Effector memory CD8-positive, alpha-beta T cell (primary cell): ENCODE data around the gene XXYLT1.
A peak's percentile ranks its signal among the peaks of the same experiment; 100 is the strongest.

Experiments
- ATAC-seq: fragments of 150-1000 bp; cut with Tn5 transposase; replicated peaks from 2 replicates; pipeline ENCODE4 v1.10.0; 2021; ENCODE audit warnings: mild to moderate bottlenecking, moderate library complexity
- DNase-seq, 3 experiments: peaks; one replicate each; pipeline ENCODE4 v3.0.0; 2021
- H3K27ac Mint-ChIP-seq, 2 donors: one replicate each; pipeline ENCODE4 v1.8.0; 2022; ENCODE audit warnings: mild to moderate bottlenecking in 2 of 2, mixed read lengths in 2 of 2, moderate library complexity in 2 of 2
- H3K27me3 Mint-ChIP-seq, 2 donors: one replicate each; pipeline ENCODE4 v1.8.0; 2022; ENCODE audit warnings: mixed read lengths in 2 of 2
- H3K36me3 Mint-ChIP-seq: one replicate; pipeline ENCODE4 v1.8.0; 2022; ENCODE audit warnings: mild to moderate bottlenecking, moderate library complexity, mixed read lengths; ENCODE audit not compliant: insufficient read depth
- H3K4me1 Mint-ChIP-seq, 2 donors: one replicate each; pipeline ENCODE4 v1.8.0; 2022; ENCODE audit warnings: low read depth in 2 of 2, mixed read lengths in 2 of 2
- H3K4me3 Mint-ChIP-seq, 2 donors: one replicate each; pipeline ENCODE4 v1.8.0; 2022; ENCODE audit warnings: mild to moderate bottlenecking in 2 of 2, mixed read lengths in 2 of 2, moderate library complexity in 2 of 2
- H3K9me3 Mint-ChIP-seq, 2 donors: one replicate each; pipeline ENCODE4 v1.8.0; 2022; ENCODE audit warnings: mixed read lengths in 2 of 2

The XXYLT1 gene

DNA sequence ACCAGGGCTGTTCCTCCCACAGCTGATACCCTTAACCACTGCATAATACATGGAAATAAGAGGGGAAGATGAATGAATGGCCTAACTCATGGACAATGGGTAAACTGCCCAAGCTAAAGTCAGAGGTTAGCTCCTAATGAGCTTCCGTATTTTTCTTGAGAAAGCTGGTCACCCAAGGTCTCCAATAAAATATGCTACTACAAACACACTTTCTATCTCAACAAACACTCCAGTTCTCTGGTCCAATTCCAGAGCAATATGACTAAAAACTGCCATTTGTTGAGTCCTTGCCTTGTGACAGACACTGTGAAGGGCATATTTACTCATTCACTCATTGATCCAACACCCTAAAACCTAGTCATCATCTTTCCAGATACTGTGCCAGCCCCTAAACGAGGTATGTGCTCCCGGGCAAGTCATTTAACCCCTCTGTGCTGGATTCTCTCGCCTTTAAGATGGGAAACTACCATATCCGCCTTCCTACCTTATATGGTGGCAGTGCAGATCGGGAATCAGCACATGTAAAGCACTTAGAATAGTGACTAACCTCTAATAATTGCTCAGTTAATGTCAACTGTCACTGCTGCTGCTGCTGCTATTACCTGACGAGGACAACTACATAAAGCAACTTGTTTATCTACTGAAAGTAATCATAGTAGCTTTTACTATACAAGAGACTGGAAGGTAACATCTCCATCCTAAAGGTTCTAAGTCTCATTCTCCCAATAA is 89.1 kb downstream of the XXYLT1 start:
- Mint-ChIP-seq H3K4me1 (peaks cover 14 to 27% of the 10 kb centered on the region in 2 donors), H3K36me3 (no peaks in the 10 kb centered on the region), H3K27ac (no peak overlapping the region), H3K9me3 (no peaks in the 10 kb centered on the region), H3K4me3 (no peak overlapping the region), H3K27me3 (no peaks in the 10 kb centered on the region)
- no peak for DNase-seq
- ATAC-seq: no peak

DNA sequence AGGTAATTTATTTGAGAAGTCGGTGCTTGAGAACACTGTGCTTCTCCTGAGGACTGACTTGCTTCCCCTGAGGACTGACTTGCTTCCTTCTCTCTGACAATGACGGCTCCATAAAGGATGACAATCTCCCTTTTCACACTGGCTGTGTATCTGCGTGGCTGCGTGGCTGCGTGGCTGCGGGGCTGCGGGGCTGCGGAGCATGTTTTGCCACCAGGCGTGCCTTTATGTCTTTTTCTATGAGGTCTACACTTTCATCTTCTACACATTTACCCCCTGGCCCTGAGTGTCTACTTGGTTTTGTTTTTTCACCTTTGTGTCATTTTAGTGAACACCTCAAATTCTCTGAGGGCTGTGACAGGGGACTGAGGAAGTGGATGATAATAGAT is 89.9 kb downstream of the XXYLT1 start:
- Mint-ChIP-seq H3K27me3 (no peaks in the 10 kb centered on the region), H3K27ac (no peak overlapping the region), H3K36me3 (no peaks in the 10 kb centered on the region), H3K4me3 (no peak overlapping the region), H3K4me1 (peaks cover 8 to 20% of the 10 kb centered on the region in 2 donors), H3K9me3 (no peaks in the 10 kb centered on the region)
- ATAC-seq (no peak), DNase-seq (no peak)

DNA sequence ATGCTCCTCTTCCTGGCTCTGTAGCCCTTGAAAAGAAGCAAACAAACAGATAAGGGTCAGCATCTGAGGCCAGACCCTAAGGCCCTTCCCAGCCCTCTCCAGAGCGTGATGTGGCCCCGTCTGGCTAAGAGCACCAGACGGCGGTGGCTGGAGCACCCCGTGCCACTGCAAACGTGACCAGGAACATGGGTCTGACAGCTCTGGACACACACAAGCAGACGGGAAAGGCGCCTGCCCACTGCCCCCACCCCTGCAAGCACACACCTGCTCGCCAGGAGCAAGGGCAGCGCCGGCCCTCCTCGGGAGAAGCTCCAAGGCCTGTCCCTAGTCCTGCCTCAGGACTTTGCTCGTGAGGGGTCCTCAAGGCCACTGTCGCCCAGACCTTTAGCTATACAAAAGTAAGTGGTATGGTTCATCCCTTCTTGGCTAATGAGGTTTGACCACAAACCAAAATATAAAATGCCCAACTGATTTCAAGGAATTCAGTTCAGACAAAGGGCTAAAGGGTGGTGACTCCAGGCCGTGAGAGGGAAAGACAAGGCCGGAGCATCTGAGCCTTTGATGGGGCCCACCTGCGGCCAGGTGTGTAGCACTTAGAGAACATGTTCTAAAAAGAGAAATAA is 90.4 kb downstream of the XXYLT1 start:
- no peak for DNase-seq

DNA sequence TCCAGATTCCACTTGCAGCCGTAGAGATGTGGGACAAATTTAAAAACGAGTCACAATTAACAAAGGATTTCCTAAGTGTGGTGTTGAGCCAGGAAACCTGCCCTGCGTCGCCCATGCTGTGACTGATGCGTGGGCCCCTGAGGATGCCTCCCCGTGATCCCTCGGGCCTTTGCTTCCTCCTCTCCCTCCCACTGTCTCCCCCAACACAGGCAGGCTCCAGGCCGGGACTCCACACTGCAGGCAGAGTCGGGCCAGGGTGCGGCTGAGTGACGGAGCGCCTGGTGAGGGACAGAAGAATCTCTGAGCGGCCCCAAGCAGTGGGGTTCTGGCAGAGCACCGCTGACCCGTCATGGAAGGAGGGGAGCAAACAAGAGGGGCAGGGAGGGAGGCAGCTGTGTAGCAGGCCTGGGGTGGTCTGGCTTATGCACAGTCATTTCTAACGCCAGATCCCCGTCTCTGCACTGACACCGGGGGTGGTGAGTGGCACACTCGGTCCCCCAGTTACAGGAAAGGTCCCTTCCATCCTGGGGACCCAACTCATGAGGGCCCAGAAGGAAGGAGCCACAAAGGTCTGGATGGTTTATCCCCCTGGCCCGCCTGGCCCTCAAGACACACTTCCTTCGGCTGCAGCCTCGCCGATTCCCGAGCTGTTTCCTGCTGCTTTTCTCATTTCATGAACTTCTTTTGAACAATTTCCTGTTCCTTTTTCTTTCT is 91.0 kb downstream of the XXYLT1 start:
- no peak for DNase-seq
- H3K4me3 Mint-ChIP-seq: no peak overlapping the region
- ATAC-seq: no peak
- no peak overlapping the region for H3K27ac Mint-ChIP-seq
- H3K9me3 Mint-ChIP-seq: no peaks in the 10 kb centered on the region
- peaks cover 2 to 11% of the 10 kb centered on the region in 2 donors for H3K4me1 Mint-ChIP-seq
- no peaks in the 10 kb centered on the region for H3K36me3 Mint-ChIP-seq
- no peaks in the 10 kb centered on the region for H3K27me3 Mint-ChIP-seq

More for the DNA sequence above, 90.4 kb downstream of the XXYLT1 start:
- Mint-ChIP-seq H3K36me3 (no peaks in the 10 kb centered on the region), H3K4me1 (peaks cover 3 to 15% of the 10 kb centered on the region in 2 donors), H3K27me3 (no peaks in the 10 kb centered on the region), H3K27ac (no peak overlapping the region), H3K4me3 (no peak overlapping the region), H3K9me3 (no peaks in the 10 kb centered on the region)
- no peak for ATAC-seq

DNA sequence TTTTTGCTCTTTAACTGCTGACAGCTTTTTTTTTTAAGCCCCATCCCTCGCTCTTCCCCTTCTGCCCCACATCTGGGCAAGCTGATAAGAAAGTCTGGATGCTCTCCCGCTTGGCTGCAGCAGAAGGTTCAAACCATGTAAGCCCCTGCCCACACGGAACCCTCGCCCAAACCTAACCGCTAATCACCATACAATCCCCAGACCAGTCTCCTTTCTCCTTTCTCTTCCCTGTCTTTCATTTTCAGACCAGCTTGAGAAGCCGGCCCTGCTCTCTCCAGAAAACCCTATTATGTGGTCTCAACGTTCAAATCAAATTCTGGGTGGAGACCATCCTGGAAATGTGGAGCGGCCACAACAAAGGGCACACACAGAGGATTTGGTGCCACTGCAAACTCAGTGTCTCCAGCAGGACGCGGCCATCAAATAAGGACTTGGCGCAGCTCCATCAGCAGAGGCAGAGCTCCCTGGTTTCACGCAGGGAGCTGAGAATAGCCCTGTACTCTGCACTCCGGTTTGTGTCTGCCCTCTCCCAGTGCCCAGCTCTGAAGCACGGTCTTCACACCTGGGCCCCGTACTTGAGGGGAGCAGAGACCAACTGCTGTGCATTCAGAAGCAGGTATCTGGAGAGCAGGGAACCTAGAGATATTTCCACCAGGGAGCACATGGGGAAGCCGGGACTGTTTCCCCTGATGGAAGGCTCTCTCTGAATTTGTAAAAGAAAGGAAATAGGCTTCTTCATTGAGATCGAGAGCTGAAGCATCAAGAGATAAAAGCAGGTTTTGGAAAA is 92.6 kb downstream of the XXYLT1 start:
- DNase-seq (no peak), ATAC-seq (no peak)
- Mint-ChIP-seq H3K4me3 (no peak overlapping the region), H3K36me3 (no peaks in the 10 kb centered on the region), H3K27me3 (no peaks in the 10 kb centered on the region), H3K4me1 (peaks cover 0 to 4% of the 10 kb centered on the region in 2 donors), H3K27ac (peak overlapping the region in 1 of 2 donors; percentile 14), H3K9me3 (no peaks in the 10 kb centered on the region)

DNA sequence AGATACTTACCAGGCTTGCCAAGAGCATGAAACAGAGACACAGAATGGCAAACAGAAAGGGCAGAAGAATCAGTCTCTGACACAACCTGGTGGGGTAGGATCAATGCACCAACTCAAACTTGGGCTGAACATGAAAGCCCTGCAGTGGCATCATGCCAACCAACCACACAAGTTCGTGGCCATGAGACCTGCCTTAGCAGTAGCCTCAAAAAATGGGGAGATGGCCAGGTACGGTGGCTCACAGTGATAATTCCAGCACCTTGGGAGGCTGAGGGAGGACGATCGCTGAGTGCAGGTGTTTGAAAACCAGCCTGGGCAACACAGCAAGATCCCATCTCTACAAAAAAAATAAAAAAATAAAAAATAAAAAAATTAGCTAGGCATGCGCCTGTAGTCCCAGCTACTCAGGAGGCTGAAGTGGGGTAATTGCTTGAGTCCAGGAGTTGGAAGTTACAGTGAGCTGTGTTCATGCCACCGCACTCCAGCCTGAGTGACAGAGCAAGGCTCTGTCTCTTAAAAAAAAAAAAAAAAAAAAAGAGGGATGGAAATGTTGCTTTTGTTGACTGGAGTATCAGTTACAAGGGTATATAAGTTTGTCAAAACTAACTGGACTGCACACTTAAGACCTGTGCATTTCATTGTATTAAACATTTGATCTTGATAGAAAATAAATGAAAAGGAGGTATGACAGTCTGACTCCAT is 93.4 kb downstream of the XXYLT1 start:
- ATAC-seq (no peak), DNase-seq (no peak)
- peak overlapping the region in 1 of 2 donors; percentile 61 for H3K27ac Mint-ChIP-seq
- H3K27me3 Mint-ChIP-seq: no peaks in the 10 kb centered on the region
- no peak overlapping the region for H3K4me3 Mint-ChIP-seq
- H3K4me1 Mint-ChIP-seq: peaks cover 0 to 4% of the 10 kb centered on the region in 2 donors
- H3K9me3 Mint-ChIP-seq: no peaks in the 10 kb centered on the region
- no peaks in the 10 kb centered on the region for H3K36me3 Mint-ChIP-seq

DNA sequence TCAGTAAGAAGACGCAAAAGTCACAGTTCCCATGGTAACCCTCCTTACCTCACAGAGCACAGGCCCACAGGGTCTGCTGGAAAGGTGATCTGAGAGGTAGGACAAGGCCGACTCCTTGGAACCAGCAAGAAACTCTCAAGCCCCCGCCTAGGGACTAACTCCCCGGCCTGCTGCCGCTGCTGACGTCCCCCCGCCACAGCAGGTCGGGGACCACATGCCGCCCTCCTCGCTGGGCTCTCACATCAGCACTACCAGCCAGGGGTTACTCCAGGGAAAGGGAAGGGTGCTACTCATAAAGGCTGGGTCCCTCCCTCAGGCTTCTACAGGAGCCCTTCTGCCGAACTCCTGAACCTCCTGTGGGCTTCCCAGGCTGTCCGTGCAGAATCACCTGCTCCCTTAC is 94.2 kb downstream of the XXYLT1 start:
- Mint-ChIP-seq H3K9me3 (no peaks in the 10 kb centered on the region), H3K27ac (peak overlapping the region in 1 of 2 donors; percentile 61), H3K36me3 (no peaks in the 10 kb centered on the region), H3K27me3 (no peaks in the 10 kb centered on the region), H3K4me3 (no peak overlapping the region), H3K4me1 (no peaks in the 10 kb centered on the region)
- ATAC-seq: no peak
- DNase-seq: no peak

DNA sequence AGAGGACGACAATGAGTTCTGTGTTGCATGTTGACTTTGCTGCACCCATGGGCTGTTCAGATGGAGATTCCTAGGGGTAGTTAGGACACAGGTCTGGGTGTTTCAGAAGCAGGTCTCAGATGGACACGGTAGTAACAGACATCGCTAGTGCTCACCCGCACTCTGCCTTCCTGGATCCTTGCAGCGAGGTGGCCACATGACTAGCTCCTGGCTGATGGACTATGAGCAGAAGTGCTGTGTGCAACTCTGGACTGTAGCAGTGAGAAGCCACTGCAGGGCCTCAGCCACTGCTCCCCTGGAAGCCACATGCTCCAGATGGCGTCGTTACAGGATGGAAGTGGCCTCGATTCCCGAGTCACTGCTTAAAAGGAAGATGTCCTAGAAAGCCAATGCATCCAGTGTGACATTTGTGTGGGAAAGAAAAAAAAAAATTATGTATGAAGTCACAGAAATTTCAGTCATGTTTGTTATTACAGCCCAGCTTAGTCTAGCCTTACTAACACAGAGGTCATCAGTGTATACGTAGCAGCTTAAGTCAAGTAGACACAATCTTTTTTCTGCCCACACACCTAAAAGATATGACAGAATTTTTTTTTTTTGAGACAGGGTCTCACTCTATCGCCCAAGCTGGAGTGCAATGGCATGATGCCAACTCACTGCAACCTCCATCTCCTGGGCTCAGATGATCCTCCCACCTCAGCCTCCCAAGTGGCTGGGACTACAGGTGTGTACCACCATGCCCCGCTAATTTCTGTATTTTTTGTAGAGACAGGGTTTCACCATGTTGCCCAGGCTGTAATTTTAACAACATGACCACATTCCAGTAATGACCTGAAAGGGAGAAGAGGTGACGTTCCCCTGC is 95.3 kb downstream of the XXYLT1 start:
- DNase-seq: no peak
- ATAC-seq: no peak
- Mint-ChIP-seq H3K27ac (no peak overlapping the region), H3K9me3 (no peaks in the 10 kb centered on the region), H3K27me3 (no peaks in the 10 kb centered on the region), H3K4me3 (no peak overlapping the region), H3K4me1 (no peaks in the 10 kb centered on the region), H3K36me3 (no peaks in the 10 kb centered on the region)

DNA sequence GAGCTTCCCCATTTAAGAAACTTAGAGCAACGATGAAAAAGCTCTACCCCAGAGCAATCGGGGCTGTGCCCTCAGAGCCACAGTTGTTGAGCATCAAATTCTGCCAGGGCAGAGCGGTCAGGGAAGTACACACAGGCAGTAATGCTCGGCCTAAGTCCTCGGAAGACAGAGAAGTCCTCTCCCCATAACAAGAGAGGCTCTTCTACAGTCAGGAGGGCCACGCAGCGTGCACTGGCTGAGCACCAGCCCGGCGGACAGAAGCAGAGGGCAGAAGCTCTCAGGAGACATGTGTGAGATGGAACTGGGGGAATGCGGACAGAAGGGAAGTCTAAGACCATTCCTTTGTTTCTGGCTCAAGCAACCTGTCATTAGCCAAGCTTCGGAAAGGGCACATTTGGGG is 95.9 kb downstream of the XXYLT1 start:
- DNase-seq (no peak), ATAC-seq (no peak)
- H3K36me3 Mint-ChIP-seq: no peaks in the 10 kb centered on the region
- no peak overlapping the region for H3K4me3 Mint-ChIP-seq
- no peaks in the 10 kb centered on the region for H3K4me1 Mint-ChIP-seq
- H3K27ac Mint-ChIP-seq: no peak overlapping the region
- no peaks in the 10 kb centered on the region for H3K9me3 Mint-ChIP-seq
- no peaks in the 10 kb centered on the region for H3K27me3 Mint-ChIP-seq

DNA sequence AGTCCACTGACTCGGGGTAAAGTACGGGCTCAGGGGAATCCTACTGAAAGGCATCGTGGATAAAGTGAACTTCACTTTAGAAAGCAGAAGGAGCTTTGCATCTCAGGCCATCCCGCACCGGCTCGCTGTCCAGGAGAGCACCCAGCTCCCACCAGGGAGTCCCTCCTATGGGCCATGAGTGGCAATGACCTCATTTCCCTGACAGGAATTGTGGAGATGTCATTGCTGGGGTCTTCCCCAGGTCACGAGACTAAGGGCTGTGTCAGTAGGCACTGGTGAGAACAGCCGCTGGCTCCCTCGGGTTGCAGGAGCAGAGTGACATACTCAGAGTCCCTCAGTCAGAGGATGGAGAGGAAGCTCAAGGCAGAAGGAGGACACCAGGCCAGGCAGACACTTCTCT is 97.3 kb downstream of the XXYLT1 start:
- Mint-ChIP-seq H3K27me3 (no peaks in the 10 kb centered on the region), H3K9me3 (no peaks in the 10 kb centered on the region), H3K4me3 (no peak overlapping the region), H3K4me1 (no peaks in the 10 kb centered on the region), H3K36me3 (no peaks in the 10 kb centered on the region), H3K27ac (no peak overlapping the region)
- ATAC-seq (no peak), DNase-seq (no peak)

DNA sequence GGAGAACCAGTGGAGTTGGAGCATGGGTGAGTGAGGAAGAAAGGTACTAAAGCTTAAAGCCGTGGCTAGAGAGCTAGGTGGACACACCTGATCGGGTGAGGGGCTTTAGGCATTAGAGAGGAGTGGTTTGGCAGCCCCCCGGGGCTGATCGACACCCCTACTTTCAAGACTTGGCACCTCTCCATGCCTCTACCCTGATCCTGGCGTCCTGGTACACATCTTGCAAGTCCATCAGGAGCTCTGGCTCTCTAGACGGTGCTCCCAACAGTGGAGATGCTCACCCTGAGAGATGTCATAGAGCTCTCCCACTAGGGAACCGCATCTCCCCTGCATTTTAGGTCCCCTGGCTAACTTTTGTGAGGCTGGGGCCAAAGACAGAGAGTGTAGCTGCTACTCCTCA is 98.1 kb downstream of the XXYLT1 start:
- H3K27me3 Mint-ChIP-seq: no peaks in the 10 kb centered on the region
- peaks cover 2 to 4% of the 10 kb centered on the region in 2 donors for H3K4me1 Mint-ChIP-seq
- no peak overlapping the region for H3K27ac Mint-ChIP-seq
- H3K36me3 Mint-ChIP-seq: no peaks in the 10 kb centered on the region
- no peak for ATAC-seq
- H3K9me3 Mint-ChIP-seq: no peaks in the 10 kb centered on the region
- no peak for DNase-seq
- no peak overlapping the region for H3K4me3 Mint-ChIP-seq

DNA sequence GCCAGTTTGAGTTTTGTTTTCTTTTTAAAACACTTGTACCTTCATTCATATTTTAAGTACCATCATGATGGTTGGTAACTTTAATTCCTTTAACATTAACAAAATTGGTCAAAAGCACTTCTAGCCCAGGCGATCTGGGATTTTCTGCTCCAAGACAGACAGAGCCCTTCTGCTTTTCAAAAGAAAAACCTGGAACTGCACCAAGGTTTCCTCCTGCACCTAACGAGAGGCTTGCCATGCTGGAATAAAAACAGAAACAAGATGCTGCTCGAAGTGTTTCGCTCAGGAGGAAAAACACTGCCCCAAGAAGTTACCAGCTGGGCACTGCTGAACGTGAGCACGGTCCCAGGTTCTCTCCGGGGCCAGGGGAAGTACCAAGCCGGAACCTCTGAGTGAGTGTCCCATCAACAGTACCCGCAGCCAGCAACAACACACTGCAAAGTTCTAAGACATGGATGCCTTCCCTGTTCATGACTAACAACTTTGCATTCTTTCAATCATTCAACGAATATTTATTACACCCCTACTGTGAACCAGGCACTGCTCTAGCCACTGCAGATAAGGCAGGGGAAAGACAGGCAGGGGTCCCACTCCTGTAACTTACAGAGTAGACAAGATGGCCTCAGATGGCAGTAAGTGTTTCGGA is 98.8 kb downstream of the XXYLT1 start:
- Mint-ChIP-seq H3K9me3 (no peaks in the 10 kb centered on the region), H3K4me3 (no peak overlapping the region), H3K27ac (no peak overlapping the region), H3K36me3 (no peaks in the 10 kb centered on the region), H3K4me1 (peaks cover 2 to 4% of the 10 kb centered on the region in 2 donors), H3K27me3 (no peaks in the 10 kb centered on the region)
- ATAC-seq: no peak
- DNase-seq: no peak
